Ascending aorta (tissue), 2 donors: ENCODE results near the gene SEC14L1. TPM values are rescaled to one million over a fixed set of nuclear protein-coding genes. Genes with fewer than 3 reads are reported as not detected.
"Not testable (repeated sequence)": the region's sequence is repeated elsewhere in the genome, so short reads cannot be mapped to it uniquely, and the experiment has no call there.

Source experiments
- DNase-seq, 2 donors: peaks; one replicate each; pipeline ENCODE4 v3.0.0-alpha.2; 2019; ENCODE audit warnings: low spot score in 2 of 2
- H3K27ac ChIP-seq, 2 donors: fragments of 200-600 bp; sonication (generic); one replicate each; pipeline ENCODE4 v1.5.1; 2016 to 2017; ENCODE audit warnings: mild to moderate bottlenecking in 1 of 2
- H3K27me3 ChIP-seq: fragments of 200-600 bp; sonication (generic); one replicate; pipeline ENCODE4 v1.5.1; 2017
- H3K36me3 ChIP-seq, 2 donors: fragments of 200-600 bp; sonication (generic); one replicate each; pipeline ENCODE4 v1.5.1; 2016
- H3K4me1 ChIP-seq, 2 donors: fragments of 200-600 bp; sonication (generic); one replicate each; pipeline ENCODE4 v1.5.1; 2016 to 2017; ENCODE audit warnings: mild to moderate bottlenecking in 1 of 2
- H3K4me3 ChIP-seq, 2 donors: fragments of 200-600 bp; sonication (generic); one replicate each; pipeline ENCODE4 v1.5.1; 2016 to 2017; ENCODE audit warnings: mild to moderate bottlenecking in 1 of 2
- H3K9me3 ChIP-seq, 2 donors: fragments of 200-600 bp; sonication (generic); one replicate each; pipeline ENCODE4 v1.5.1; 2016
- CTCF ChIP-seq, 3 experiments: fragments of 200-600 bp in 2 of 3; fragments of 450-650 bp in 1 of 3; sonication (generic) in 2 of 3; IDR thresholded peaks; one replicate each; pipeline ENCODE4 v1.5.1; 2016 to 2019; ENCODE audit warnings: antibody characterized with exemption in 3 of 3, mild to moderate bottlenecking in 1 of 3, moderate library complexity in 1 of 3
- intact Hi-C: fragments of 100-400 bp; cut with DNase I; formaldehyde crosslinking; loops from one replicate; pipeline ENCODE4 v1.15.1; 2023
- total RNA-seq: library from RNA; depleted of rRNA; stranded (reverse); fragments of >200 nt; gene quantifications from one replicate; pipeline ENCODE4 v1.1.0, GENCODE V29; 2016

Gene SEC14L1
- total RNA-seq, 1 donor from 2014 or later = 176 TPM

GRCh38 chr17:77098884-77099545 is 41.8 kb upstream of the SEC14L1 start:
- TF ChIP-seq CTCF (IDR thresholded peaks at IDR 0.05) = no peak
- peaks cover 6 to 13% of the 10 kb centered on the region in 2 donors for H3K36me3 ChIP-seq
- H3K9me3 ChIP-seq = no peaks in the 10 kb centered on the region
- peaks cover 14 to 17% of the 10 kb centered on the region in 2 donors for H3K4me1 ChIP-seq
- intact Hi-C loops = loop anchor here (2.0 kb wide), 1 partner anchor 42 kb away; the partner anchor contains the start of gene SEC14L1
- peak overlapping the region; percentile 27 to 72 for H3K27ac ChIP-seq
- H3K27me3 ChIP-seq = no peaks in the 10 kb centered on the region
- peak in 1 of 2 donors; percentile 81 for DNase-seq
- H3K4me3 ChIP-seq = no peak overlapping the region

- peaks cover 0 to 4% of the 10 kb centered on the region in 2 donors for H3K36me3 ChIP-seq
- intact Hi-C loops = loop anchor here (2.0 kb wide), 1 partner anchor 41 kb away; the partner anchor contains the start of gene SEC14L1
- DNase-seq = peak; percentile 76 to 77
- TF ChIP-seq CTCF (IDR thresholded peaks at IDR 0.05) = no peak
- H3K27ac ChIP-seq = peak overlapping the region; percentile 27 to 72
- H3K4me1 ChIP-seq = peaks cover 14 to 17% of the 10 kb centered on the region in 2 donors
- no peak overlapping the region for H3K4me3 ChIP-seq
- no peaks in the 10 kb centered on the region for H3K27me3 ChIP-seq
- no peaks in the 10 kb centered on the region for H3K9me3 ChIP-seq
Measured at GRCh38 chr17:77099997-77100396, 40.8 kb upstream of the SEC14L1 start.

- Histone ChIP-seq H3K27ac (no peak overlapping the region), H3K9me3 (no peaks in the 10 kb centered on the region), H3K36me3 (no peaks in the 10 kb centered on the region), H3K4me1 (peaks cover 9 to 12% of the 10 kb centered on the region in 2 donors), H3K4me3 (no peak overlapping the region), H3K27me3 (no peaks in the 10 kb centered on the region)
- DNase-seq = no peak
- no peak for TF ChIP-seq CTCF (IDR thresholded peaks at IDR 0.05)
- intact Hi-C loops = no loop called here
Measured at GRCh38 chr17:77101521-77102410, 39.0 kb upstream of the SEC14L1 start.

- H3K9me3 ChIP-seq, DNase-seq, H3K27me3 ChIP-seq, H3K36me3 ChIP-seq, H3K27ac ChIP-seq, intact Hi-C loops, H3K4me3 ChIP-seq: not testable (repeated sequence)
- peaks cover 4 to 12% of the 10 kb centered on the region in 2 donors for H3K4me1 ChIP-seq
Measured at GRCh38 chr17:77102411-77103134, 38.2 kb upstream of the SEC14L1 start.

GRCh38 chr17:77105706-77106105 is 35.1 kb upstream of the SEC14L1 start:
- Histone ChIP-seq H3K27ac (no peak overlapping the region), H3K27me3 (no peaks in the 10 kb centered on the region), H3K9me3 (no peaks in the 10 kb centered on the region), H3K4me1 (peaks cover 6 to 15% of the 10 kb centered on the region in 2 donors), H3K4me3 (no peak overlapping the region), H3K36me3 (no peaks in the 10 kb centered on the region)
- no peak for TF ChIP-seq CTCF (IDR thresholded peaks at IDR 0.05)
- intact Hi-C loops = no loop called here
- no peak for DNase-seq
